ENCODE measurements around the gene CHEK1. TPM values are rescaled to one million over a fixed set of nuclear protein-coding genes. Genes with fewer than 3 reads are reported as not detected.

The CHEK1 gene
- total and polyA plus RNA-seq, 9 donors: 0.24 to 3.5 (median 1.5) TPM

GRCh38 chr11:125621995-125622394 is 3.0 kb upstream of the CHEK1 start:
- Histone ChIP-seq H3K9me3 (no peaks in the 10 kb centered on the region), H3K27ac (no peak overlapping the region), H3K36me3 (peaks cover 2% of the 10 kb centered on the region), H3K27me3 (no peaks in the 10 kb centered on the region), H3K4me1 (ENCODE audit: insufficient read depth) (peaks cover 2% of the 10 kb centered on the region), H3K4me3 (no peak overlapping the region)
- intact Hi-C loops (cut with DNase I): loop anchor here in 1 of 4 donors (10.0 kb wide), 1 partner anchor 57 kb away; the partner anchor contains the start of gene EI24
- 52 to 66% (median 58%) methylated on average over 2 of the region's 2 CpGs for WGBS, 3 donors
- TF ChIP-seq POLR2A (IDR thresholded peaks at IDR 0.05) (no peak), CTCF (IDR thresholded peaks at IDR 0.05) (no peak), EP300 (IDR thresholded peaks at IDR 0.05) (no peak)
- no peak for DNase-seq

GRCh38 chr11:125623064-125623463 is 1.9 kb upstream of the CHEK1 start:
- no peak overlapping the region for H3K4me3 ChIP-seq
- WGBS, 3 donors: 72 to 86% (median 78%) methylated on average over 1 of the region's 1 CpG
- no peaks in the 10 kb centered on the region for H3K27me3 ChIP-seq
- peaks cover 2% of the 10 kb centered on the region for H3K36me3 ChIP-seq
- H3K4me1 ChIP-seq (ENCODE audit: insufficient read depth): peaks cover 2% of the 10 kb centered on the region
- H3K27ac ChIP-seq: no peak overlapping the region
- DNase-seq: no peak
- no peak for TF ChIP-seq CTCF (IDR thresholded peaks at IDR 0.05)
- no peak for TF ChIP-seq POLR2A (IDR thresholded peaks at IDR 0.05)
- no peak for TF ChIP-seq EP300 (IDR thresholded peaks at IDR 0.05)
- intact Hi-C loops (cut with DNase I): loop anchor here in 1 of 4 donors (10.0 kb wide), 1 partner anchor 58 kb away; the partner anchor contains the start of gene EI24
- no peaks in the 10 kb centered on the region for H3K9me3 ChIP-seq

GRCh38 chr11:125625225-125625629 is 264 bp downstream of the CHEK1 start:
- Histone ChIP-seq H3K27ac (peak overlapping the region; percentile 50 to 96), H3K4me3 (peak overlapping the region; percentile 87), H3K4me1 (ENCODE audit: insufficient read depth) (peaks cover 2% of the 10 kb centered on the region), H3K27me3 (no peaks in the 10 kb centered on the region), H3K36me3 (no peaks in the 10 kb centered on the region), H3K9me3 (no peaks in the 10 kb centered on the region)
- DNase-seq: no peak
- intact Hi-C loops (cut with DNase I): loop anchor here in 1 of 4 donors (10.0 kb wide), 1 partner anchor 60 kb away; the partner anchor contains the start of gene EI24
- TF ChIP-seq EP300 (IDR thresholded peaks at IDR 0.05): no peak
- no peak for TF ChIP-seq POLR2A (IDR thresholded peaks at IDR 0.05)
- TF ChIP-seq CTCF (IDR thresholded peaks at IDR 0.05): no peak
- 0% methylated on average over 14 to 20 of the region's 20 CpGs for WGBS, 3 donors

- TF ChIP-seq POLR2A (IDR thresholded peaks at IDR 0.05) (peak; percentile 57), CTCF (IDR thresholded peaks at IDR 0.05) (no peak)
- WGBS, 3 donors: 1% methylated on average over 34 to 51 of the region's 51 CpGs
- intact Hi-C loops (cut with DNase I): loop anchor here in 1 of 4 donors (10.0 kb wide), 1 partner anchor 61 kb away; the partner anchor contains the start of gene EI24
Measured at GRCh38 chr11:125625630-125626287, 796 bp downstream of the CHEK1 start.

More at GRCh38 chr11:125625630-125626287, 796 bp downstream of the CHEK1 start:
- Histone ChIP-seq H3K9me3 (no peaks in the 10 kb centered on the region), H3K36me3 (no peaks in the 10 kb centered on the region), H3K4me1 (ENCODE audit: insufficient read depth) (peaks cover 2% of the 10 kb centered on the region), H3K4me3 (peak overlapping the region; percentile 87), H3K27me3 (no peaks in the 10 kb centered on the region), H3K27ac (peak overlapping the region; percentile 50 to 96)
- DNase-seq: peak; percentile 86 to 92 (median 91)

All from ovary (tissue), 9 donors.